GM19193 (cell line): Measurements from ENCODE around the gene TRIM62.
A peak's percentile ranks its signal among the peaks of the same experiment; 100 is the strongest.

Source experiments
- POLR2A ChIP-seq: IDR thresholded peaks from 4 replicates; pipeline ENCODE4 v1.6.1; 2011; ENCODE audit not compliant: insufficient read depth, insufficient read length; ENCODE audit errors: extremely low read depth

The TRIM62 gene

GRCh38 chr1:33181921-33182341 is at the start of gene TRIM62:
TSS of gene TRIM62 (minus strand) at chr1:33182043. CDS start at chr1:33181432, 611 bp downstream.
- TF ChIP-seq POLR2A: peak; percentile 60

DNA sequence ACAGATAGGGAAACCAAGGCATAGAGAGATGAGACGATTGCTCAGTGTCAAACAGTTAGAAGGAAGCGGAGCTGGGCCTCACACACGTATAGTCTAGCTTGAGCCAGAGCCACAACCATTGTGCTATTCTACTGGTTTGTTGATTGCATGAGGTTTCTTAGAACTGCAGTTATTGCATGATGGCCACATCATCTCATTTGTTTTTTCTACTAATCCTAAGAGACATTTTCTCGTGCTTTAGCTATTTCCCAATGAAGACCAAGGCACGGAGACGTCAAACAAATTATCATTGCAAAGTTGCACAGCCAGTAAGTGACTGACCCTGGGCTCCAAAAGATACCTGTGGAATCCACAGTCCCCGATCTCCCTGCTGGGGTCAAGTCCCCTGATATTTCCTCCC is 49.3 kb upstream of the TRIM62 start:
- no peak for TF ChIP-seq POLR2A

GRCh38 chr1:33228935-33229487 is 47.2 kb upstream of the TRIM62 start:
- TF ChIP-seq POLR2A: no peak

- TF ChIP-seq POLR2A: no peak
Measured at GRCh38 chr1:33225586-33225985, 43.7 kb upstream of the TRIM62 start.

DNA sequence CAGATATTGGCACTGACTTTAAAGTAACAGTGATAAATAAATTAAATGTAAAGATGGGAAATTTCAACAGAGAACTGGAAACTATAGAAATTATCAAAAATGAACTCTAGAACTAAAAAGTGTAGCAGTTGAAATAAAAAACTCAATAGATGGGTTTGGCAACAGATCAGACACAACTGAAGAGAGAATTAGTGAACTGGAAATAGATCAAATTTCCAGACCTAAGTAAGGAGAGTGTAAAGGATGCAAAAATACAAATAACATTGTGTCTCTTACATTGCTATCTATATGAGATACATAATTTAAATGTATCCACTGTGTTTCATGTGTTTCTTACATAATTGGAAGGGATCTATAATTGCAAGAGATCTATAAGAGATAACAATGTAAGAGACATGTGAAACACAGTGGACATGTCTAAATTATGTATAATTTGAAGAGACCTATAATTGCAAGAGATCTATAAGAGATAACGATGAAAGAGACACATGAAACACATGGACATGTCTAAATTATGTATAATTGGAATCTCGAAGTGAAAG is 42.4 kb upstream of the TRIM62 start:
- no peak for TF ChIP-seq POLR2A

DNA sequence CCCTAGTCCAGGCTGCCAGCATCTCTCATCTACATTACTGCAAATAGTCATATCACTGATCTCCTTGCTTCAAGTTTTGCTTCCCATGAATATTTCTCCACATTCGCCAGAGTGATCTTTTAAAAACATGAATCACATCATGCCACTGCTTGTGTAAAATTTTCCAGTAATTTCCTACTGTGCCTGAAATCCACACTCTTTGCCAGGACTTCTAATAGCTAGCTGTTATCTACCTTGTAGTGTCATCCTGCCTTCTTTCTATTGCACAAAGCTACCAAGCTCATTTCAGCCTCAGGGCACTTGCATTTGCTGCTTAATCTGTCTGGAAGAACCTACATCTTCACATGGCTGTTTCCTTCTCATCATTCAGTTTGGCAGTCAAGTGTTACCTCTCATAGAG is 40.5 kb upstream of the TRIM62 start:
- TF ChIP-seq POLR2A: no peak

GRCh38 chr1:33221385-33221758 is 39.5 kb upstream of the TRIM62 start:
- TF ChIP-seq POLR2A: no peak

DNA sequence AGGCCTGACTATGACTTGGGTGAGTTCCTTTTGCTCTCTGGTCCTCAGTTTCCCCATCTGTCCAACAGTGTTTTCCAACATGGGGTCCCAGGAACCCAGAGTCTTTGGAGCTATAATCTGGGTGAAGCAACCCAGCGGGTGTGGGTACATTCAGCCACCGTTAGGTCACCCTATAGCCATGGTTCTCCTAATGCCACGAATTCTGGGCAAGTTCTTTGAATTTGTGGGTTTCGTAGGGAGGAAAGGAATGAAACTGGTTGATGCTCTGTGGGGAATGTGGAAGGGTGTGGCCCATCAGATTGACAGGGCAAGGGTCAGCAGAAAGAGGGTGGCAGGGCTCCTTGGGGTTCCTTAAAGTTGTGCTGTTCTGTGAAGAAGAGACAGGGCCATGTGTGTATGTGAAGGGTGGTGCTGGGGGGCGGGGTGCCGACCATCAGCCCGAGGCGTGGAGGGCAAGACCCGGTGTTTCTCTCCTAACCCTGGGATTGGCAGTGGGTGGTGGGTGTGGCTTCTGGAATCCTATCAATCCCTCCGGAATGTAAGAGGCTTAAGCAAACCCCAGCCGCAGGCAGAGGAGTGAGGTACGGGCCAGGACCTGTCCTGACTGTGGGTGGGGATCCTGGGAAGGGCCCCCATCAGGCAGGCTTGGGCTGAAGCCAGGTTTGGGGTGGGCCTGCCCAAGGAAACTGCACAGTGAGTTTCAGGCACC is 39.0 kb upstream of the TRIM62 start:
- TF ChIP-seq POLR2A: no peak

DNA sequence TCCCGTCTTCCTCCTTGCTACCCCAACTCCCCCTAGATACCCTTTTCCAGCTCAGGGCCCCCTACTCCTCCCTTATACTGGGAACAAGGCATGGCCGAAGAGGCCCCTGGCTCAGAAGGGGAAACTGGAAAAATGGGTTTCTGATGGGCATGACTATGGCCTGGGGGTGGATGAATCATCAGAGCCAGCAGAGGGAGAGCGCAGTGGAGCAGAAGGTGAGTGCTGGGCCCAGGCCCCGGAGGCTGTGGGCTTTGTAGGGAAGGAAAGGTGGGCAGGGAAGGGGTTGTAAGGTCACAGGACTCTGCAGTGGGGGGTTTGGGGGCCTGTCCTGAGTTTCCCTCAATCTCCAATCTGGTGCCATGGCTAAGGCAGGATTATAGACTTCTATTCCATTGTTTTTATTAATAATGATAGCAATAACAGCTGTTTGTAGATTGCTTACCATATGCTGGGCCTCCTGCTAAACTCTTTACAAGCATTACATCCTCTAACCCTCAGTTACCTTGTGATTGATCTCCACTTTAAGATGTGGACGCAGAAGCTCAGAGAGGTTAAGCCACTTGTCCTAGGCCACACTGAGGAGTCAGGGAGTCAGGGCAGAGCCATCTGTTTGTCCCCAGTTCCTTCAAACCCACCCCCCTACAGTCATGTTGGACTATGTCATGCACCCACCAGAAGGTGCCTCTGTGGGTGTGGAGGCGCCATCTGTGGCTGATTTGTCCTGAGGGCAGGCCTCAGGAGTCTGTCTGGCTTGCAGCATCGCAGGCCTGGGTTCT is 38.2 kb upstream of the TRIM62 start:
- no peak for TF ChIP-seq POLR2A

DNA sequence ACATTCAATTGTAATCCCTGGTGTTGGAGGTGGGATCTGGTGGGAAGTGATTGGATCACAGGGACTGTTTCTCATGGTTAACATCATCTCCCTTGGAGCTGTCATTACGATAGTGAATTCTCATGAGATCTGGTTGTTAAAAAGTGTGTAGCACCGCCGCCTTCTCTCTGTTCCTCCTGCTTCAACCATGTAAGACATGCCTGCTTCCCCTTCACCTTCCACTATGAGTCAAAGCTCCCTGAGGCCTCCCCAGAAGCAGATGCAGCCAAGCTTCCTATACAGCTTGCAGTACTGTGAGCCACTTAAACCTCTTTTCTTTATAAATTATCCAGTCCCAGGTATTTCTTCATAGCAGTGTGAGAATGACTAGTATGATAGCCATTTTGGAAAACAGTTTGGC is 30.1 kb upstream of the TRIM62 start:
- TF ChIP-seq POLR2A: no peak

DNA sequence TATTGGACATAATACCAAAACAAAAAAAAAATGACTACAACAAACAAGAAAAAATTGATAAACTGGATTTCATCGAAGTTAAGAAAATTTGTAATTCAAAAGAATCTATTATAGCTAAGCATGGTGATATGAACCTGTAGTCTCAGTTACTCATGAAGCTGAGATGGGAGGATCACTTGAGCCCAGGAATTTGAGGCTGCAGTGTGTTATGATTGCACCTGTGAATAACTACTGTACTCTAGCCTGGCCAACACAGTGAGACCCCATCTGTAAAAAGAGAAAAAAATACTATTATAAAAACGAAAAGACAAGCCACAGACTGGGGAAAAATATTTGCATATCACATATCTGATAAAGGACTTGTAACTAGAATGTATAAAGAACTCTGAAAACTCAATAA is 24.5 kb upstream of the TRIM62 start:
- TF ChIP-seq POLR2A: no peak

DNA sequence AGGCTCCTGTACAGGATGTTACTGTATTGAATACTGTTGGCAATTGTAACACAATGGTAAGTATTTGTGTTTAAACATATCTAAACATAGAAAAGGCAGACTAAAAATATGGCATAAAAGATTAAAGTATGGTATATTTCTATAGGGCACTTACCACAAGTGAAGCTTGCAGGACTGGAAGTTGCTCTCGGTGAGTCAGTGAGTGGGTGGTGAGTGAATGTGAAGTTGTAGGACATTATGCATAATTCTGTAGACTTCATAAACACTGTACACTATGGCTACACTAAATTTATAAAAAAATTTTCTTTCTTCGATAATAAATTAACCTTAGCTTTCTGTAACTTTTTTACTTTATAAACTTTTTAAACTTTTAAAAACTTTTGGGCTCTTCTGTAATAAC is 13.7 kb upstream of the TRIM62 start:
- TF ChIP-seq POLR2A: no peak

- TF ChIP-seq POLR2A: no peak
Measured at GRCh38 chr1:33191731-33192275, 10.0 kb upstream of the TRIM62 start.

- TF ChIP-seq POLR2A: no peak
Measured at GRCh38 chr1:33190701-33191100, 8.9 kb upstream of the TRIM62 start.

DNA sequence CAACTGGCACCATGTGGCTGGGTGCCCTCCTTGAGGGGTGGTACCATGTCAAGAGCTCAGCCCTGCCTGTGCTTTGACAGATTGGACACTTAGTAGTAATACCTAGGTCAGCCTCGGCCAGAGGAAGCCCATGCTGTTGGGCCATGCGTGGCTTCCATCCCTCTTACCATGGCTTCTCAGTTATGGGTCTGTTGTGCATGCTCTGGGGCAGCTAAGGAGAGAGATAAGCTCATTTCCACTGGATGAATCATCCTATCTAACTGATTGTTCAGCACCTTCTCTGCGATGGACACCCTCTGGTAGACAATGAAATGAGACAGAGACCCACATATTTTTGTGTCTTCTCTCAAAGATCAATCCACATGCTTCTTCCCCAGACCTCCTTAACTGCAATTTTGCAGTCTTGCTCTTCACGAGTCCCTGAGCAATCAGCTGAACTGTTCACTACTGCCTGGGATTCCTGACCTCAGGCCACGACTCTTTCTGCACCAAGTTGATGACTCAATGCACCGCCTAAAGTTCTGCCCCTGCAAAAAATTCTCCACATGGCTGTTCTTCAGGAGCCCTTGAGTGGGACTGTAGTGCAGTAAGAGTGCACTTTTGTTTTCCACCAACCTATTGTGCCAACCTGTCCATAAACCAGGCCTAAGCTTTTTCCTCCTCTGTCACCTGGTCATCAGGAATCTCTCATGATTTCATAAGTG is 6.9 kb upstream of the TRIM62 start:
- TF ChIP-seq POLR2A: no peak
